ENCODE measurements around the gene DAPK1.

GRCh38 chr9:87537625-87538024 is 40.0 kb downstream of the DAPK1 start:
- TF ChIP-seq CTCF (IDR thresholded peaks at IDR 0.05; ENCODE audit: borderline replicate concordance, extremely low read depth, low read length, poor library complexity, severe bottlenecking) (no peak), EZH2 (IDR thresholded peaks at IDR 0.05; ENCODE audit: borderline replicate concordance, low read depth, low read length, severe bottlenecking) (no peak)

All from DND-41 (cell line).